Measurements from ENCODE around the gene ST6GALNAC1.
"Not testable (repeated sequence)": the region's sequence is repeated elsewhere in the genome, so short reads cannot be mapped to it uniquely, and the experiment has no call there.

Gene ST6GALNAC1

GRCh38 chr17:76611080-76611749 lies 32.3 kb downstream of the ST6GALNAC1 start:
- not testable (repeated sequence) for DNase-seq

GRCh38 chr17:76606685-76607084 lies 36.9 kb downstream of the ST6GALNAC1 start:
- not testable (repeated sequence) for DNase-seq

GRCh38 chr17:76601065-76601464 lies 42.5 kb downstream of the ST6GALNAC1 start:
- DNase-seq: no peak

- DNase-seq: no peak
Measured at GRCh38 chr17:76599694-76600460, 43.7 kb downstream of the ST6GALNAC1 start.

GRCh38 chr17:76598004-76598439 lies 45.5 kb downstream of the ST6GALNAC1 start:
- DNase-seq: no peak

GRCh38 chr17:76597156-76598003 lies 46.2 kb downstream of the ST6GALNAC1 start:
- no peak for DNase-seq

GRCh38 chr17:76594690-76595089 lies 48.9 kb downstream of the ST6GALNAC1 start:
- no peak for DNase-seq

GRCh38 chr17:76593959-76594358 lies 49.6 kb downstream of the ST6GALNAC1 start:
- no peak for DNase-seq

- DNase-seq: no peak
Measured at GRCh38 chr17:76593384-76593826, 50.2 kb downstream of the ST6GALNAC1 start.

- no peak for DNase-seq
Measured at GRCh38 chr17:76588182-76588581, 55.4 kb downstream of the ST6GALNAC1 start.

- DNase-seq: no peak
Measured at GRCh38 chr17:76586741-76587487, 56.6 kb downstream of the ST6GALNAC1 start.

- no peak for DNase-seq
Measured at GRCh38 chr17:76585649-76586593, 57.6 kb downstream of the ST6GALNAC1 start, which contains the start of gene ST6GALNAC2. Gene ST6GALNAC2 (minus strand): TSS chr17:76585860. CDS start chr17:76585808, 52 bp downstream.

- DNase-seq: no peak
Measured at GRCh38 chr17:76585033-76585648, 58.4 kb downstream of the ST6GALNAC1 start.

- no peak for DNase-seq
Measured at GRCh38 chr17:76584427-76585032, 59.0 kb downstream of the ST6GALNAC1 start.

- no peak for DNase-seq
Measured at GRCh38 chr17:76582660-76583059, 60.9 kb downstream of the ST6GALNAC1 start.

- no peak for DNase-seq
Measured at GRCh38 chr17:76581515-76581914, 62.0 kb downstream of the ST6GALNAC1 start.

- no peak for DNase-seq
Measured at GRCh38 chr17:76579281-76579680, 64.3 kb downstream of the ST6GALNAC1 start.

GRCh38 chr17:76578376-76578775 lies 65.2 kb downstream of the ST6GALNAC1 start:
- no peak for DNase-seq

- DNase-seq: no peak
Measured at GRCh38 chr17:76577876-76578275, 65.7 kb downstream of the ST6GALNAC1 start.

- DNase-seq: no peak
Measured at GRCh38 chr17:76576189-76576588, 67.4 kb downstream of the ST6GALNAC1 start.

Data from NCI-H446 (cell line).